Fibroblast of mammary gland (primary cell): ENCODE data around the gene NPSR1.

ENCODE experiments used
- DNase-seq: peaks from one replicate; pipeline ENCODE4 v3.0.0-alpha.2; 2010; ENCODE audit warnings: low read depth
- H3K4me3 ChIP-seq: 2 replicates; pipeline ENCODE4 v1.5.1; 2011; ENCODE audit warnings: low read depth, mild to moderate bottlenecking, low read length, moderate library complexity; ENCODE audit not compliant: control insufficient read depth
- TF ChIP-seq, protein P1 (sequence below): conservative IDR thresholded peaks from 2 replicates; pipeline ENCODE4 v1.5.1; 2011; ENCODE audit warnings: low read depth, low read length, inconsistent platforms; ENCODE audit not compliant: control insufficient read depth, insufficient read depth

The NPSR1 gene

GRCh38 chr7:34823650-34824258 is 165.7 kb downstream of the NPSR1 start:
- no peak overlapping the region for H3K4me3 ChIP-seq
- peak; percentile 44 for DNase-seq
- TF ChIP-seq, protein P1, sequence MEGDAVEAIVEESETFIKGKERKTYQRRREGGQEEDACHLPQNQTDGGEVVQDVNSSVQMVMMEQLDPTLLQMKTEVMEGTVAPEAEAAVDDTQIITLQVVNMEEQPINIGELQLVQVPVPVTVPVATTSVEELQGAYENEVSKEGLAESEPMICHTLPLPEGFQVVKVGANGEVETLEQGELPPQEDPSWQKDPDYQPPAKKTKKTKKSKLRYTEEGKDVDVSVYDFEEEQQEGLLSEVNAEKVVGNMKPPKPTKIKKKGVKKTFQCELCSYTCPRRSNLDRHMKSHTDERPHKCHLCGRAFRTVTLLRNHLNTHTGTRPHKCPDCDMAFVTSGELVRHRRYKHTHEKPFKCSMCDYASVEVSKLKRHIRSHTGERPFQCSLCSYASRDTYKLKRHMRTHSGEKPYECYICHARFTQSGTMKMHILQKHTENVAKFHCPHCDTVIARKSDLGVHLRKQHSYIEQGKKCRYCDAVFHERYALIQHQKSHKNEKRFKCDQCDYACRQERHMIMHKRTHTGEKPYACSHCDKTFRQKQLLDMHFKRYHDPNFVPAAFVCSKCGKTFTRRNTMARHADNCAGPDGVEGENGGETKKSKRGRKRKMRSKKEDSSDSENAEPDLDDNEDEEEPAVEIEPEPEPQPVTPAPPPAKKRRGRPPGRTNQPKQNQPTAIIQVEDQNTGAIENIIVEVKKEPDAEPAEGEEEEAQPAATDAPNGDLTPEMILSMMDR, result peak; percentile 92

- no peak for DNase-seq
- TF ChIP-seq, protein P1, result no peak
- no peak overlapping the region for H3K4me3 ChIP-seq
Observed at GRCh38 chr7:34825221-34825620, 167.2 kb downstream of the NPSR1 start.

- no peak for DNase-seq
- no peak overlapping the region for H3K4me3 ChIP-seq
- TF ChIP-seq, protein P1, result no peak
Observed at GRCh38 chr7:34830390-34830789, 172.4 kb downstream of the NPSR1 start.

DNA sequence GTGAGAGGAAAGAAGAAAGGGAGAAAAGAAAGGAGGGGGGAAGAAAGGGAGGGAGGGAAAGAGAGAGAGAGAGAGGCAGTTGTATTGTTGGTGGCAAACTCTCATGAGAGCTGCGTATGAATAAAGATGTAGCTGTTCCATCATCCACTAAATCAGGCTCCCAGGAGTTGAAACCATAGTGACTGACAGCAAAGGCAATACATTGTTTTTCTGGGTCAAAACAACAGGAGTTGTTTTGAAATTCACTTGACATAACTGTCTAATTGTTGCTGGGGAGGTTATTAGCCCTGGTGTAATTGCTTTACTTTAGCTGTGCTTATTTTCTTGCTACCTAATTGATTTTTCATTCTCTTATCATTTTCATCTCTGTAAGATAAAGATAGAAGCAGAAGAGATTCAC is 173.4 kb downstream of the NPSR1 start:
- DNase-seq, result no peak
- TF ChIP-seq, protein P1, result no peak
- no peak overlapping the region for H3K4me3 ChIP-seq

DNA sequence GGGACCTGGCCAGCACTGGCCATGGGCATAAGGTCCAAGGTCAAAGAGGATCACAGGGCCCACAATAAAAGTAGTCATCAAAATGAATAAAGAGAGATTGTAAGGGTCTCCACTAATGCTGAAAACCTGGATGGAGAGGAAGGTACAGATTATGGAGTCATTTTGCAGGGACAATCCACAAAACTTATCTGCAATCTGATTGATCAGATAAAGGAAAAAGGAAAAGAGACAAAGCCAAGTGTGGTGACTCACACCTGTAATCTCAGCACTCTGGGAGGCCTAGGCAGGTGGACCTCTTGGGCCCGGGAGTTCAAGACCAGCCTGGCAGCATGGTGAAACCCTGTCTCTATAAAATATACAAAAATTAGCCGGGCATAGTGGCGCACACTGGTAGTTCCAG is 174.0 kb downstream of the NPSR1 start:
- TF ChIP-seq, protein P1, result no peak
- no peak overlapping the region for H3K4me3 ChIP-seq
- no peak for DNase-seq

DNA sequence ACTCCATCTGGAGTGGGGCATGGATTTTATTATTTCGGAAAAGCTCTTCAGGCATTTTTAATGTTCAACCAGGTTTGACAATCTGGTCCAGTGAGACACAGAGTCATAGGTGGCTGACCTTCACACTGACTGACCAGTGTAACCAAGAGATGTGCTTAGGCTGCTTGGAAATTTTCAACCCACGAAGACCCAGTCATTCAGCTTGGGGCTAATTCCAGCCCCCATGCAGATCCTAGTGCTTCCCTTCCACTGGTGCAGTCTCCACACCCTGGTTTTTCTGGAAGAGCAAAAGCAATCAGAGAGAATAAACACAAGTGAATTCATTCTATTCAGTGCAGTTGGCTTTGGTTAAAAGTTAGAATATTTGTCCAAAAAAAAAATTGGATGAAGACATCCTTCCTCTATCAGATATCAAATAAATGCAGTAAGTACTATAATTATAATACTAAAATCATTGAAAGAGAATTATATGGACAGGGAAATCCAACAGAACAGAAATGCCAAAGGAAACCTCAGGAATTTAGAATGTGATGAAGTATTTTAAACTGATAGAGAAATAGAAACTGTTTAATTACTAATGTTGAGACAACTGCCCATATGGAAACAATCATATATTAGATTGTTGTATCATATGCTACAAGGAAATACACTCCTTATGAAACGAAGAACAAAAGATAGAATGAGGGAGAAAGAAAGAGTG is 178.0 kb downstream of the NPSR1 start:
- DNase-seq, result no peak
- H3K4me3 ChIP-seq, result no peak overlapping the region
- TF ChIP-seq, protein P1, result no peak
